Liver (tissue), 9 donors: ENCODE data around the gene UCN2. TPM values are rescaled to one million over a fixed set of nuclear protein-coding genes. Genes with fewer than 3 reads are reported as not detected.

Experiments
- DNase-seq: peaks from one replicate; pipeline ENCODE4 v3.0.0-alpha.2; 2017; ENCODE audit warnings: low spot score
- H3K27ac ChIP-seq, 2 donors: one replicate each; pipeline ENCODE4 v1.7.0; 2013; ENCODE audit warnings: inconsistent platforms in 2 of 2, low read length in 2 of 2, control low read depth in 1 of 2, low read depth in 1 of 2, mild to moderate bottlenecking in 1 of 2
- H3K27me3 ChIP-seq, 4 donors: one replicate each; pipeline versions ENCODE4 v1.6.1 to v1.7.0; 2013; ENCODE audit warnings: low read length in 3 of 4, inconsistent platforms in 1 of 4, mild to moderate bottlenecking in 1 of 4, moderate library complexity in 1 of 4; ENCODE audit not compliant: control insufficient read depth in 4 of 4, insufficient read depth in 4 of 4
- H3K36me3 ChIP-seq, 4 donors: one replicate each; pipeline versions ENCODE4 v1.6.1 to v1.7.0; 2013; ENCODE audit warnings: low read length in 3 of 4, mild to moderate bottlenecking in 3 of 4, low read depth in 1 of 4, moderate library complexity in 1 of 4; ENCODE audit not compliant: control insufficient read depth in 4 of 4, insufficient read depth in 3 of 4
- H3K4me1 ChIP-seq, 4 donors: one replicate each; pipeline versions ENCODE4 v1.6.1 to v1.7.0; 2013; ENCODE audit warnings: low read length in 3 of 4, mild to moderate bottlenecking in 3 of 4, moderate library complexity in 1 of 4; ENCODE audit not compliant: control insufficient read depth in 4 of 4, insufficient read depth in 4 of 4
- H3K4me3 ChIP-seq, 3 donors: one replicate each; pipeline versions ENCODE4 v1.6.1 to v1.7.0; 2013; ENCODE audit warnings: low read length in 3 of 3, control low read depth in 1 of 3, low read depth in 1 of 3, mild to moderate bottlenecking in 1 of 3
- H3K9ac ChIP-seq, 2 donors: one replicate each; pipeline ENCODE4 v1.7.0; 2013; ENCODE audit warnings: low read length in 2 of 2, mild to moderate bottlenecking in 2 of 2, moderate library complexity in 2 of 2, control low read depth in 1 of 2, low read depth in 1 of 2
- H3K9me3 ChIP-seq, 4 donors: one replicate each; pipeline versions ENCODE4 v1.6.1 to v1.7.0; 2013; ENCODE audit warnings: low read length in 3 of 4; ENCODE audit not compliant: control insufficient read depth in 4 of 4
- EGR1 ChIP-seq, 2 donors: IDR thresholded peaks; 2 replicates each; pipeline ENCODE4 v1.6.1; 2016 to 2018; ENCODE audit warnings: antibody characterized with exemption in 2 of 2, low read depth in 2 of 2
- FOXA1 ChIP-seq: IDR thresholded peaks from 2 replicates; pipeline ENCODE4 v1.6.1; 2016; ENCODE audit warnings: antibody characterized with exemption
- HNF4G ChIP-seq: IDR thresholded peaks from 2 replicates; pipeline ENCODE4 v1.6.1; 2016; ENCODE audit warnings: antibody characterized with exemption
- JUND ChIP-seq, 2 donors: IDR thresholded peaks; 2 replicates each; pipeline ENCODE4 v1.6.1; 2016; ENCODE audit warnings: antibody characterized with exemption in 2 of 2
- RAD21 ChIP-seq, 2 donors: IDR thresholded peaks; 2 replicates each; pipeline ENCODE4 v1.6.1; 2016; ENCODE audit warnings: antibody characterized with exemption in 2 of 2, mild to moderate bottlenecking in 2 of 2
- TAF1 ChIP-seq: conservative IDR thresholded peaks from 2 replicates; pipeline ENCODE4 v1.6.1; 2016; ENCODE audit warnings: antibody characterized with exemption, mild to moderate bottlenecking
- YY1 ChIP-seq: IDR thresholded peaks from 2 replicates; pipeline ENCODE4 v1.6.1; 2016; ENCODE audit warnings: antibody characterized with exemption, mild to moderate bottlenecking
- WGBS: extraction: QIAGEN DNeasy Blood & Tissue Kit; methylation state at CpG from one replicate; pipeline ENCODE4 v1.1.7; 2013; 5-methylcytosine and 5-hydroxymethylcytosine counted together
- polyA plus RNA-seq, 2 donors: library from polyadenylated mRNA; stranded (reverse) in 1 of 2; unstranded in 1 of 2; fragments of 200-250 nt in 1 of 2; fragments of >200 nt in 1 of 2; fragmentation: Nextera tagmentation in 1 of 2; extraction: Ambion mirVana in 1 of 2; gene quantifications; one replicate each; pipeline versions ENCODE4 v1.2.1 to v1.2.3, GENCODE V29; 2013 to 2015
- total RNA-seq, 2 donors: library from RNA; depleted of rRNA; stranded (reverse); fragments of >200 nt; gene quantifications; one replicate each; pipeline ENCODE4 v1.2.3, GENCODE V29; 2014
- TF ChIP-seq, protein P1 (sequence below): IDR thresholded peaks from 2 replicates; pipeline ENCODE4 v1.6.1; 2016; ENCODE audit warnings: antibody characterized with exemption, mild to moderate bottlenecking
- TF ChIP-seq, protein P2 (sequence below): fragments of 150-350 bp; IDR thresholded peaks from 2 replicates; pipeline ENCODE4 v1.5.1; 2017; ENCODE audit warnings: improper control_type of control experiment, low read depth, low read length; ENCODE audit not compliant: missing input control
- TF ChIP-seq, protein P3 (sequence below): IDR thresholded peaks from 2 replicates; pipeline ENCODE4 v1.6.1; 2016; ENCODE audit warnings: antibody characterized with exemption
- donor health status: healthy.
- donor health status: healthy.
- donor health status: healthy.
- donor health status: healthy.
- donor health status: healthy.

UCN2 gene
- total and polyA plus RNA-seq, 4 donors, result 0.08 TPM; not detected in 3

DNA sequence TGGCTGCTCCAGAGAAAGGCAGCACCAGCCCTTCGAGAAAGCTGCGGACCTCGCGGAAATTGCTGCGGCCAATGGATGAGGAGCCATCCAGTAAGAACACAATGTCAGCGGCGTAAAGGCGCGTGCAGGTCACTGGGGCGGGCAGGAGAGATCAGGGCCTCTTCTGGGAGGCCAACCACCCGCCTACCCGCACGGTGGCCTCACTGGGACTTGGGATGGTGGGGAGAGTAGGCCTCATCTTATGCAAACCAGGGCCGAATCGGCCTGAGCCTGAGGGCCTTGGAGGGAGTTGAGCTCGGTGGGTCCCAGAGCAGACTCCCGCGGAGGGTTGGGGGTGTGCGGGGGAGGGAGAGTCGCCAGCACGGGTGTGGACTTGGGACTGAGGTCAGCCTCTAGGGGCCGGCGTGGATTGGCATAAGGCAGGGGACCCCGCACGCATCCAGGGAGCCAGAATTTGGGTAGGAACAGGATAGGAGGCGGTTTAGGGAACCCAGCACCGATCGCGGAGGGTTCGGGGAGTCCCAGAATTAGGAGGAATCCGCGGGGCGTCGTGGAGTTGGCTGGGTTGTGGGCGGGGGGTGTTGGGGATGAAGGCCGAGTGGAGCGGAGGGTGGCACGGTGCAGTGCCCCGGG lies 31.0 kb upstream of the UCN2 start:
- peaks cover 6 to 21% (median 15%) of the 10 kb centered on the region in 4 donors for H3K36me3 ChIP-seq

DNA sequence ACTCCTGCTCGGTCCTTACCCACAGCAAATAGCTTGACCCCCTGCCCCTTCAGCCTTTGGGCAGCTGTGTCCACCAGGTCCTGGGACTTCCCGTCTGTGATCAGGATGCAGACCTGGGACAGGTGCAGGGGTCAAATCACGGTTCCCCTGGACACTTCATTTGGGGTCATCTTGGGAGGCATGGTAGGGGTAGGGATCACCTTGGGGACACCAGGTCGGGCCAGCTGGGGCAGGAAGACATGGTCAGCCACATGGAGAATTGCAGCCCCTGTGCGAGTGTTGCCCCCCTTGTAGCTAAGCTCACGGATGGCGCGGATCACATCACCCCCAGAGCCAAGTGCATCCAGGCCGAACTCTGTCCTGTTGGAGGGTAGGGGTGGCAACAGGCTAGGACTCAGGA lies 29.8 kb upstream of the UCN2 start:
- TF ChIP-seq, protein P1, sequence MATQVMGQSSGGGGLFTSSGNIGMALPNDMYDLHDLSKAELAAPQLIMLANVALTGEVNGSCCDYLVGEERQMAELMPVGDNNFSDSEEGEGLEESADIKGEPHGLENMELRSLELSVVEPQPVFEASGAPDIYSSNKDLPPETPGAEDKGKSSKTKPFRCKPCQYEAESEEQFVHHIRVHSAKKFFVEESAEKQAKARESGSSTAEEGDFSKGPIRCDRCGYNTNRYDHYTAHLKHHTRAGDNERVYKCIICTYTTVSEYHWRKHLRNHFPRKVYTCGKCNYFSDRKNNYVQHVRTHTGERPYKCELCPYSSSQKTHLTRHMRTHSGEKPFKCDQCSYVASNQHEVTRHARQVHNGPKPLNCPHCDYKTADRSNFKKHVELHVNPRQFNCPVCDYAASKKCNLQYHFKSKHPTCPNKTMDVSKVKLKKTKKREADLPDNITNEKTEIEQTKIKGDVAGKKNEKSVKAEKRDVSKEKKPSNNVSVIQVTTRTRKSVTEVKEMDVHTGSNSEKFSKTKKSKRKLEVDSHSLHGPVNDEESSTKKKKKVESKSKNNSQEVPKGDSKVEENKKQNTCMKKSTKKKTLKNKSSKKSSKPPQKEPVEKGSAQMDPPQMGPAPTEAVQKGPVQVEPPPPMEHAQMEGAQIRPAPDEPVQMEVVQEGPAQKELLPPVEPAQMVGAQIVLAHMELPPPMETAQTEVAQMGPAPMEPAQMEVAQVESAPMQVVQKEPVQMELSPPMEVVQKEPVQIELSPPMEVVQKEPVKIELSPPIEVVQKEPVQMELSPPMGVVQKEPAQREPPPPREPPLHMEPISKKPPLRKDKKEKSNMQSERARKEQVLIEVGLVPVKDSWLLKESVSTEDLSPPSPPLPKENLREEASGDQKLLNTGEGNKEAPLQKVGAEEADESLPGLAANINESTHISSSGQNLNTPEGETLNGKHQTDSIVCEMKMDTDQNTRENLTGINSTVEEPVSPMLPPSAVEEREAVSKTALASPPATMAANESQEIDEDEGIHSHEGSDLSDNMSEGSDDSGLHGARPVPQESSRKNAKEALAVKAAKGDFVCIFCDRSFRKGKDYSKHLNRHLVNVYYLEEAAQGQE, result no peak
- TF ChIP-seq TAF1 (no peak), HNF4G (no peak), JUND (IDR thresholded peaks at IDR 0.05) (no peak), YY1 (no peak)
- TF ChIP-seq, protein P2, sequence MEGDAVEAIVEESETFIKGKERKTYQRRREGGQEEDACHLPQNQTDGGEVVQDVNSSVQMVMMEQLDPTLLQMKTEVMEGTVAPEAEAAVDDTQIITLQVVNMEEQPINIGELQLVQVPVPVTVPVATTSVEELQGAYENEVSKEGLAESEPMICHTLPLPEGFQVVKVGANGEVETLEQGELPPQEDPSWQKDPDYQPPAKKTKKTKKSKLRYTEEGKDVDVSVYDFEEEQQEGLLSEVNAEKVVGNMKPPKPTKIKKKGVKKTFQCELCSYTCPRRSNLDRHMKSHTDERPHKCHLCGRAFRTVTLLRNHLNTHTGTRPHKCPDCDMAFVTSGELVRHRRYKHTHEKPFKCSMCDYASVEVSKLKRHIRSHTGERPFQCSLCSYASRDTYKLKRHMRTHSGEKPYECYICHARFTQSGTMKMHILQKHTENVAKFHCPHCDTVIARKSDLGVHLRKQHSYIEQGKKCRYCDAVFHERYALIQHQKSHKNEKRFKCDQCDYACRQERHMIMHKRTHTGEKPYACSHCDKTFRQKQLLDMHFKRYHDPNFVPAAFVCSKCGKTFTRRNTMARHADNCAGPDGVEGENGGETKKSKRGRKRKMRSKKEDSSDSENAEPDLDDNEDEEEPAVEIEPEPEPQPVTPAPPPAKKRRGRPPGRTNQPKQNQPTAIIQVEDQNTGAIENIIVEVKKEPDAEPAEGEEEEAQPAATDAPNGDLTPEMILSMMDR, result no peak
- DNase-seq, result no peak
- H3K36me3 ChIP-seq, result peaks cover 0 to 10% (median 5%) of the 10 kb centered on the region in 4 donors
- no peaks in the 10 kb centered on the region for H3K9me3 ChIP-seq
- H3K4me1 ChIP-seq, result peaks cover 0 to 4% (median 0%) of the 10 kb centered on the region in 4 donors
- no peak overlapping the region for H3K9ac ChIP-seq
- no peak overlapping the region for H3K27ac ChIP-seq
- WGBS, result 95% methylated on average over 9 of the region's 9 CpGs
- H3K4me3 ChIP-seq, result no peak overlapping the region
- no peaks in the 10 kb centered on the region for H3K27me3 ChIP-seq

More for the DNA sequence above, 31.0 kb upstream of the UCN2 start:
- Histone ChIP-seq H3K4me1 (peaks cover 0 to 4% (median 0%) of the 10 kb centered on the region in 4 donors), H3K4me3 (no peak overlapping the region), H3K9me3 (no peaks in the 10 kb centered on the region), H3K27me3 (no peaks in the 10 kb centered on the region), H3K27ac (no peak overlapping the region), H3K9ac (no peak overlapping the region)
- WGBS, result 44% methylated on average over 39 of the region's 39 CpGs
- no peak for TF ChIP-seq HNF4G
- TF ChIP-seq RAD21 (IDR thresholded peaks at IDR 0.05), result no peak
- TF ChIP-seq, protein P3, sequence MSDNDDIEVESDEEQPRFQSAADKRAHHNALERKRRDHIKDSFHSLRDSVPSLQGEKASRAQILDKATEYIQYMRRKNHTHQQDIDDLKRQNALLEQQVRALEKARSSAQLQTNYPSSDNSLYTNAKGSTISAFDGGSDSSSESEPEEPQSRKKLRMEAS, result no peak
- TF ChIP-seq FOXA1, result no peak
- no peak for TF ChIP-seq YY1
- no peak for DNase-seq

DNA sequence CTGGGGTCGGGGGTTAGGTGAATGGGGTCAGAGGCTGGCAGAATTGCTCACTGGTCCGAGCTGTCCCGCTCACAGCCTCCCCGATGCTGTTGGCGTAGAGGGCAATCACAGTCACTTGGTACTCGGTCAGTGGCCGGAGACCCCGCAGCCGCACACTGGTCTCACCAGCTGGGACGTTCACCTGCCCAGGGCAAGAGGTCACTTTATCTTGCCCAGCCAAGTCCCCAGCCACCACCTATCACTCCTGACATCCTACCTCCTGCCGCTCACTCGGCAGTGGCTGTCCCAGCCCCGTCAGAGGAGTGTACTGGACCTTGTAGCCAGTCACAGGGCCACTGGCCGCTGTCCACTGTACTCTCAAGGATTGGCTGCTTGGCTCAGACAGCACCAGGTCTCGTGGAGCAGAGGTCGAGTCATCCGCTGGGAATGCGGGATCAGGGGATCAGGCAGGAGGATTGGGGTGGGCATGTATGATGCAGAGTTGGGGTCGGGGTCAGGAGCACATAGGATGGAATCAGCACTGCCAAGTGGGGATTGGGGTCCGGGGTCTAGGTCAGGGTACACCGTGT lies 29.0 kb upstream of the UCN2 start:
- peaks cover 0 to 4% (median 0%) of the 10 kb centered on the region in 4 donors for H3K4me1 ChIP-seq
- H3K27ac ChIP-seq, result no peak overlapping the region
- no peak overlapping the region for H3K4me3 ChIP-seq
- WGBS, result 92% methylated on average over 21 of the region's 21 CpGs
- no peak overlapping the region for H3K9ac ChIP-seq
- no peaks in the 10 kb centered on the region for H3K9me3 ChIP-seq
- no peaks in the 10 kb centered on the region for H3K27me3 ChIP-seq
- H3K36me3 ChIP-seq, result peaks cover 0 to 2% (median 1%) of the 10 kb centered on the region in 4 donors
- DNase-seq, result no peak
- TF ChIP-seq, protein P1, result no peak
- TF ChIP-seq EGR1 (IDR thresholded peaks at IDR 0.05; ENCODE audit: low read depth in 2 of 2) (no peak), JUND (IDR thresholded peaks at IDR 0.05) (no peak)
